Measurements from ENCODE around the gene YOD1. TPM values are rescaled to one million over a fixed set of nuclear protein-coding genes. Genes with fewer than 3 reads are reported as not detected.
A peak's percentile ranks its signal among the peaks of the same experiment; 100 is the strongest.

Gene YOD1
- total and polyA plus RNA-seq, 2 donors (not counting 1 experiment from before 2014, with no cell fraction given), result 3.0 to 5.6 TPM

DNA sequence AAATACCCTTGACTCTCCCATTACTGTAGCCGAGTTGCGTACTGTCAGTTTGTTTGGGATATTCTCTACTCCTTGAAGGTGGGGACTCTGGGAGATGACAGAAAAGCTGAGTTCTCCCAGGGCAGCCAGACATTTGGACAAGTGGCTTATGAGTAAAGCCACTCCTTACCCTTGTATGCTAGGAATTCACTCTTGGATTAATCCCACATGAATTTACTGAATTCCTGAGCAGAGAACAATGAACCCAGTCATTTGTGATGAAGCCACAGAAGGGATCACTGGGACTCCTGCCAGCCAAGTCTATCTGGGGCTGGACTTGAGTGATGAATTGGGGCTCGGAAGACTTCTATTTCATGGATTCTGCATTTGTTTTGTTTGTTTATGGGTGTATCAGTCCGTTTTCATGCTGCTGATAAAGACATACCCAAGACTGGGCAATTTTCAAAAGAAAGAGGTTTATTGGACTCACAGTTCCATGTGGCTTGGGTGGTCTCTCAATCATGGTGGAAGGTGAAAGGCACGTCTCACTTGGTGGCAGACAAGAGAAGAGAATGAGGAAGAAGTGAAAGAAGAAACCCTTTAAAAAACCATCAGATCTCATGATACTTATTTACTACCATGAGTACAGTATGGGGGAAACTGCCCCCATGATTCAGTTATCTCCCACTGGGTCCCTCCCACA lies 43.5 kb downstream of the YOD1 start:
- H3K27ac ChIP-seq (ENCODE audit: insufficient read depth, low read length), result no peak overlapping the region
- no peak overlapping the region for H3K9ac ChIP-seq (ENCODE audit: insufficient read depth, low read length)
- H3K4me3 ChIP-seq (replicated peaks in 1 of 4; ENCODE audit: control extremely low read depth in 1 of 4, insufficient read depth in 1 of 4, low read depth in 3 of 4, low read length in 4 of 4), result no peak overlapping the region
- no peaks in the 10 kb centered on the region for H4K20me1 ChIP-seq (ENCODE audit: control insufficient read depth, extremely low read depth, insufficient read depth, low read length)
- no peaks in the 10 kb centered on the region for H3K4me1 ChIP-seq (ENCODE audit: control insufficient read depth, extremely low read depth, insufficient read depth, low read length)
- no peaks in the 10 kb centered on the region for H3K27me3 ChIP-seq (ENCODE audit: control insufficient read depth, insufficient read depth, low read length)
- no peaks in the 10 kb centered on the region for H3K79me2 ChIP-seq (ENCODE audit: control insufficient read depth, insufficient read depth, low read length)
- no peaks in the 10 kb centered on the region for H3K9me3 ChIP-seq (ENCODE audit: control insufficient read depth, insufficient read depth, low read depth, low read length)
- peak overlapping the region; percentile 26 for H3K4me2 ChIP-seq (ENCODE audit: extremely low read depth, insufficient read depth, low read length)
- H2AFZ ChIP-seq (ENCODE audit: low read length), result no peak overlapping the region
- no peaks in the 10 kb centered on the region for H3K36me3 ChIP-seq (ENCODE audit: control insufficient read depth, insufficient read depth, low read length)
- TF ChIP-seq EZH2 (IDR thresholded peaks at IDR 0.05; ENCODE audit: low read length, missing control alignments), result no peak
- TF ChIP-seq, protein P1, sequence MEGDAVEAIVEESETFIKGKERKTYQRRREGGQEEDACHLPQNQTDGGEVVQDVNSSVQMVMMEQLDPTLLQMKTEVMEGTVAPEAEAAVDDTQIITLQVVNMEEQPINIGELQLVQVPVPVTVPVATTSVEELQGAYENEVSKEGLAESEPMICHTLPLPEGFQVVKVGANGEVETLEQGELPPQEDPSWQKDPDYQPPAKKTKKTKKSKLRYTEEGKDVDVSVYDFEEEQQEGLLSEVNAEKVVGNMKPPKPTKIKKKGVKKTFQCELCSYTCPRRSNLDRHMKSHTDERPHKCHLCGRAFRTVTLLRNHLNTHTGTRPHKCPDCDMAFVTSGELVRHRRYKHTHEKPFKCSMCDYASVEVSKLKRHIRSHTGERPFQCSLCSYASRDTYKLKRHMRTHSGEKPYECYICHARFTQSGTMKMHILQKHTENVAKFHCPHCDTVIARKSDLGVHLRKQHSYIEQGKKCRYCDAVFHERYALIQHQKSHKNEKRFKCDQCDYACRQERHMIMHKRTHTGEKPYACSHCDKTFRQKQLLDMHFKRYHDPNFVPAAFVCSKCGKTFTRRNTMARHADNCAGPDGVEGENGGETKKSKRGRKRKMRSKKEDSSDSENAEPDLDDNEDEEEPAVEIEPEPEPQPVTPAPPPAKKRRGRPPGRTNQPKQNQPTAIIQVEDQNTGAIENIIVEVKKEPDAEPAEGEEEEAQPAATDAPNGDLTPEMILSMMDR (conservative IDR thresholded peaks at IDR 0.05 in 1 of 2, IDR thresholded peaks at IDR 0.05 in 1 of 2; ENCODE audit: low read depth in 1 of 2, low read length in 2 of 2), result no peak
- peak; percentile 36 to 99 for DNase-seq (ENCODE audit: low read depth in 2 of 2)

DNA sequence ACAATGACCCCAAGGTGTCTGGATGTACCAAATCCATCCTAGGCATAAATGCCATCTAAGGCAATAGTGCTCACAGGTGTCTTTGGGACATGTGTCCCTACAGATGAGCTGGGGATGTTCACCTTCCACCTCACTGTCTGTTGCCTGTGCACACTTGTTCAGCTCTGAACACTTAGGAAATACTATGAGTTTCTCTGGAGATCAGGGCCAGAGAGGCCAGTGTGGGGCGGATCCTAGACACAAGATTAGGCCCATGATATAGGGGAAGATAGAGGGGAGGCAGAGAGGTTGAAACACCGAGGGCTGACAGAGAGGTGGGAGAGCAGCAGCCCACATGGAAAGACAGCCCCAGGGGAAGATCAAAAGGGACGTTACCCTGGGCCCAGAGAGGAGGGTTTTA lies 44.1 kb downstream of the YOD1 start:
- Histone ChIP-seq H3K9ac (ENCODE audit: insufficient read depth, low read length) (no peak overlapping the region), H3K9me3 (ENCODE audit: control insufficient read depth, insufficient read depth, low read depth, low read length) (no peaks in the 10 kb centered on the region), H3K27me3 (ENCODE audit: control insufficient read depth, insufficient read depth, low read length) (no peaks in the 10 kb centered on the region), H4K20me1 (ENCODE audit: control insufficient read depth, extremely low read depth, insufficient read depth, low read length) (no peaks in the 10 kb centered on the region), H3K27ac (ENCODE audit: insufficient read depth, low read length) (no peak overlapping the region), H3K4me1 (ENCODE audit: control insufficient read depth, extremely low read depth, insufficient read depth, low read length) (no peaks in the 10 kb centered on the region), H3K4me2 (ENCODE audit: extremely low read depth, insufficient read depth, low read length) (peak overlapping the region; percentile 26), H2AFZ (ENCODE audit: low read length) (no peak overlapping the region), H3K36me3 (ENCODE audit: control insufficient read depth, insufficient read depth, low read length) (no peaks in the 10 kb centered on the region), H3K79me2 (ENCODE audit: control insufficient read depth, insufficient read depth, low read length) (no peaks in the 10 kb centered on the region), H3K4me3 (replicated peaks in 1 of 4; ENCODE audit: control extremely low read depth in 1 of 4, insufficient read depth in 1 of 4, low read depth in 3 of 4, low read length in 4 of 4) (no peak overlapping the region)
- TF ChIP-seq EZH2 (IDR thresholded peaks at IDR 0.05; ENCODE audit: low read length, missing control alignments), result no peak
- TF ChIP-seq, protein P1 (conservative IDR thresholded peaks at IDR 0.05 in 1 of 2, IDR thresholded peaks at IDR 0.05 in 1 of 2; ENCODE audit: low read depth in 1 of 2, low read length in 2 of 2), result no peak
- DNase-seq (ENCODE audit: low read depth in 2 of 2), result no peak

DNA sequence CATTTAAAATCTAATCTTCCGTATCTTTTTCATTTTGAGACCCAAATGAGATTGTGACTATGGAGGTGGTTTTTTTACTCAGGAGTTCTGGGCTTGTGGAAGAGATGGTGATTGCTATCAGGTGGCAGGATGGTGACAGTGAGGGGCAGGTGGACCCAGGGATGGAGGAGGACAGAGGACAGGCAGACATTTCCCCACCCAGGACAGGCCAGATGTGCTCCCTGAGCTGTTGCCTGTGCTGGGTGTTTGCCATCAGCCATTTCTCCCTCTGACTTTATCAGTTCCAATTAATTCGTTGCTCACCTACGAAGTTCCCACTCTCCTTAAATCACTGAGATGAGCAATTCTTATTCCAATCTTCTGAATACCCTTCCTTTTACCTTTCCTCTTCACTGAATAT lies 44.9 kb downstream of the YOD1 start:
- H4K20me1 ChIP-seq (ENCODE audit: control insufficient read depth, extremely low read depth, insufficient read depth, low read length), result no peaks in the 10 kb centered on the region
- no peak for DNase-seq (ENCODE audit: low read depth in 2 of 2)
- H3K4me1 ChIP-seq (ENCODE audit: control insufficient read depth, extremely low read depth, insufficient read depth, low read length), result no peaks in the 10 kb centered on the region
- H3K36me3 ChIP-seq (ENCODE audit: control insufficient read depth, insufficient read depth, low read length), result no peaks in the 10 kb centered on the region
- TF ChIP-seq, protein P1 (conservative IDR thresholded peaks at IDR 0.05 in 1 of 2, IDR thresholded peaks at IDR 0.05 in 1 of 2; ENCODE audit: low read depth in 1 of 2, low read length in 2 of 2), result no peak
- TF ChIP-seq EZH2 (IDR thresholded peaks at IDR 0.05; ENCODE audit: low read length, missing control alignments), result no peak
- no peaks in the 10 kb centered on the region for H3K79me2 ChIP-seq (ENCODE audit: control insufficient read depth, insufficient read depth, low read length)
- H3K9ac ChIP-seq (ENCODE audit: insufficient read depth, low read length), result no peak overlapping the region
- no peak overlapping the region for H3K4me3 ChIP-seq (replicated peaks in 1 of 4; ENCODE audit: control extremely low read depth in 1 of 4, insufficient read depth in 1 of 4, low read depth in 3 of 4, low read length in 4 of 4)
- no peak overlapping the region for H2AFZ ChIP-seq (ENCODE audit: low read length)
- H3K27ac ChIP-seq (ENCODE audit: insufficient read depth, low read length), result no peak overlapping the region
- H3K27me3 ChIP-seq (ENCODE audit: control insufficient read depth, insufficient read depth, low read length), result no peaks in the 10 kb centered on the region
- no peak overlapping the region for H3K4me2 ChIP-seq (ENCODE audit: extremely low read depth, insufficient read depth, low read length)
- no peaks in the 10 kb centered on the region for H3K9me3 ChIP-seq (ENCODE audit: control insufficient read depth, insufficient read depth, low read depth, low read length)

Data from fibroblast of lung (primary cell).